ENCODE data around the gene MVB12A. TPM values are rescaled to one million over a fixed set of nuclear protein-coding genes. Genes with fewer than 3 reads are reported as not detected.

Gene MVB12A
- total and polyA plus RNA-seq, 2 donors (not counting 3 experiments of a cell fraction or from before 2014, with no cell fraction given), result 63.3 to 88.8 TPM

DNA sequence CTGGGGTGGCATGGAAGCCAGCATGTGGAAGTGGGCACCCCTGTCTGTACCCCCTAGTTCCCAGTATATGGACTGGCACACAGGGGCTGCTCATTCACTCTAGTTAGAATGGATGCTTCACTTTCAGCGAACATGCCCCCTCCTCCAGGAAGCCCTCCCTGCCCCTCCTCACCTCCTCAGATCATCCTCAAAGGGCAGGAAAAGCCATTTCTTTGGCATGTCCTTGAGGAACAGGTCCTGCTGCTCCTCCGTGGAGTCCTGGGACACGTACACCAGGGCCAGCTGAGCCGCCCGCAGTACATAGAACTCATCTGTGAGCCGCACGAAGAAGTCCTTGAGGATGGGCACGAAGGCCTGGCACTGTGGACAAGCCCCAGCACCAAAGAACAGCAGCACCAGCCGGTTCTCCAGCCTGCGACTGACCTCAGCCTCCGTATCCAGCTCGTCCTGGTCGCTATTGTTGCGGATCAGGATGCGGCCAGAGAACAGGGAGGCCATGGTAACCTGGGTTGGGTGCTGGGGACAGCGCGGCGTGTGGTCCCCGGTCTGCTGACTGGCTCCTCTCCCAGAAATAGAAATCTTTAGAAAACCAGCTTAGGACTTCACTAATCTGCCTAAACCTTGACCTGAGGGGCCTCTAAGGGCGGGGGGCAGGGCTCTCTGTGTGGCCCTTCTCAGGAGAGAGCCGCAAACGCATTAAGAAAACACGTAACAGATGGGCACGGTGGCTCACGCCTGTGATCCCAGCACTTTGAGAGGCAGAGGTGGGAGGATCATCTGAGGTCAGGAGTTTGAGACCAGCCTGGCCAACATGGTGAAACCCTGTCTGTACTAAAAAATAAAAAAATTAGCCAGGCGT lies 40.8 kb downstream of the MVB12A start, which contains the start of gene NXNL1:
NXNL1 (minus strand) TSS at position 555 of the 859 bp plus-strand sequence; CDS start at position 498, 57 bp downstream.
- intact Hi-C loops (cut with micrococcal nuclease), result no loop called here
- H2AFZ ChIP-seq (ENCODE audit: low read depth, low read length), result no peak within 1 kb of the TSS
- CTCF ChIA-PET, result interaction anchor here (1.0 kb wide), 1 partner anchor 8 kb away, joined by 3 read pairs; no protein-coding TSS in a partner anchor

GRCh38 chr19:17466487-17466850 lies 46.6 kb downstream of the MVB12A start:
- Histone ChIP-seq H3K4me2 (ENCODE audit: insufficient read depth, low read length) (no peak overlapping the region), H3K9ac (replicated peaks; ENCODE audit: extremely low read depth, insufficient read depth, low read length) (no peak overlapping the region), H2AFZ (ENCODE audit: low read depth, low read length) (no peak overlapping the region), H3K4me1 (ENCODE audit: control insufficient read depth, extremely low read depth, insufficient read depth, low read length) (peaks cover 11% of the 10 kb centered on the region), H3K27ac (ENCODE audit: insufficient read depth, low read depth, low read length) (no peak overlapping the region), H3K79me2 (ENCODE audit: control insufficient read depth, insufficient read depth, low read length) (no peaks in the 10 kb centered on the region), H3K27me3 (ENCODE audit: control insufficient read depth in 2 of 2, insufficient read depth in 2 of 2, low read length in 2 of 2) (no peaks in the 10 kb centered on the region), H3K9me1 (replicated peaks; ENCODE audit: control insufficient read depth, extremely low read depth, insufficient read depth, low read length) (no peaks in the 10 kb centered on the region), H3K36me3 (ENCODE audit: control insufficient read depth in 2 of 2, extremely low read depth in 1 of 2, insufficient read depth in 2 of 2, low read length in 2 of 2) (no peaks in the 10 kb centered on the region), H4K20me1 (replicated peaks; ENCODE audit: control insufficient read depth, extremely low read depth, insufficient read depth, low read length) (no peaks in the 10 kb centered on the region), H3K4me3 (replicated peaks in 1 of 3; ENCODE audit: insufficient read depth in 1 of 3, low read depth in 1 of 3, low read length in 3 of 3) (no peak overlapping the region), H3K9me3 (replicated peaks; ENCODE audit: control insufficient read depth, insufficient read depth, low read length) (no peaks in the 10 kb centered on the region)
- POLR2A ChIA-PET, result no interaction called here
- CTCF ChIA-PET, result interaction anchor here (0.6 to 2.9 kb wide), 18 partner anchors 13 to 393 kb away, joined by 3 to 23 read pairs (median 5); partner anchors contain the start of genes BST2, CCDC194, MVB12A and PGLS
- FAIRE-seq (no peak), DNase-seq (ENCODE audit: low read depth, low spot score) (no peak)
- intact Hi-C loops (cut with micrococcal nuclease), result loop anchor here (1.0 kb wide), 3 partner anchors 13 to 120 kb away; no protein-coding TSS in a partner anchor
- BruUV-seq (replicated peaks), result no TSS peak
- dilution Hi-C loops (cut with MboI; ENCODE audit: extremely low pct_ligation_motif_present, low sequenced_read_pairs), result no loop called here
- no peak for TF ChIP-seq JUN (IDR thresholded peaks at IDR 0.05; ENCODE audit: borderline replicate concordance, insufficient read depth, insufficient read length, low read depth)
- TF ChIP-seq MYC (IDR thresholded peaks at IDR 0.05; ENCODE audit: low read depth, low read length), result no peak
- no peak for TF ChIP-seq POLR2A (IDR thresholded peaks at IDR 0.05; ENCODE audit: low read depth, low read length)
- no peak for TF ChIP-seq EZH2 (IDR thresholded peaks at IDR 0.05; ENCODE audit: borderline replicate concordance, low read depth, low read length, severe bottlenecking)
- TF ChIP-seq, protein P1, sequence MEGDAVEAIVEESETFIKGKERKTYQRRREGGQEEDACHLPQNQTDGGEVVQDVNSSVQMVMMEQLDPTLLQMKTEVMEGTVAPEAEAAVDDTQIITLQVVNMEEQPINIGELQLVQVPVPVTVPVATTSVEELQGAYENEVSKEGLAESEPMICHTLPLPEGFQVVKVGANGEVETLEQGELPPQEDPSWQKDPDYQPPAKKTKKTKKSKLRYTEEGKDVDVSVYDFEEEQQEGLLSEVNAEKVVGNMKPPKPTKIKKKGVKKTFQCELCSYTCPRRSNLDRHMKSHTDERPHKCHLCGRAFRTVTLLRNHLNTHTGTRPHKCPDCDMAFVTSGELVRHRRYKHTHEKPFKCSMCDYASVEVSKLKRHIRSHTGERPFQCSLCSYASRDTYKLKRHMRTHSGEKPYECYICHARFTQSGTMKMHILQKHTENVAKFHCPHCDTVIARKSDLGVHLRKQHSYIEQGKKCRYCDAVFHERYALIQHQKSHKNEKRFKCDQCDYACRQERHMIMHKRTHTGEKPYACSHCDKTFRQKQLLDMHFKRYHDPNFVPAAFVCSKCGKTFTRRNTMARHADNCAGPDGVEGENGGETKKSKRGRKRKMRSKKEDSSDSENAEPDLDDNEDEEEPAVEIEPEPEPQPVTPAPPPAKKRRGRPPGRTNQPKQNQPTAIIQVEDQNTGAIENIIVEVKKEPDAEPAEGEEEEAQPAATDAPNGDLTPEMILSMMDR (IDR thresholded peaks at IDR 0.05; ENCODE audit: extremely low read depth in 1 of 2, insufficient read depth in 1 of 2, low read depth in 1 of 2, low read length in 2 of 2), result no peak
- no peak for TF ChIP-seq POLR2AphosphoS5 (IDR thresholded peaks at IDR 0.05; ENCODE audit: insufficient read depth, low read depth, low read length)

More for the DNA sequence above, 40.8 kb downstream of the MVB12A start, which contains the start of gene NXNL1:
- Histone ChIP-seq H3K9ac (replicated peaks; ENCODE audit: extremely low read depth, insufficient read depth, low read length) (no peak within 1 kb of the TSS), H3K4me1 (ENCODE audit: control insufficient read depth, extremely low read depth, insufficient read depth, low read length) (no peaks in the 10 kb centered on the region), H3K9me1 (replicated peaks; ENCODE audit: control insufficient read depth, extremely low read depth, insufficient read depth, low read length) (no peaks in the 10 kb centered on the region), H3K4me2 (ENCODE audit: insufficient read depth, low read length) (no peak within 1 kb of the TSS), H3K27me3 (ENCODE audit: control insufficient read depth in 2 of 2, insufficient read depth in 2 of 2, low read length in 2 of 2) (peaks cover 11 to 14% of the 10 kb centered on the region in 2 experiments), H4K20me1 (replicated peaks; ENCODE audit: control insufficient read depth, extremely low read depth, insufficient read depth, low read length) (no peaks in the 10 kb centered on the region), H3K4me3 (replicated peaks in 1 of 3; ENCODE audit: insufficient read depth in 1 of 3, low read depth in 1 of 3, low read length in 3 of 3) (no peak within 1 kb of the TSS), H3K27ac (ENCODE audit: insufficient read depth, low read depth, low read length) (no peak within 1 kb of the TSS), H3K9me3 (replicated peaks; ENCODE audit: control insufficient read depth, insufficient read depth, low read length) (no peaks in the 10 kb centered on the region), H3K79me2 (ENCODE audit: control insufficient read depth, insufficient read depth, low read length) (no peaks in the 10 kb centered on the region), H3K36me3 (ENCODE audit: control insufficient read depth in 2 of 2, extremely low read depth in 1 of 2, insufficient read depth in 2 of 2, low read length in 2 of 2) (no peaks in the 10 kb centered on the region)
- POLR2A ChIA-PET, result interaction anchor here (0.6 kb wide), 1 partner anchor 33 kb away, joined by 6 read pairs; no protein-coding TSS in a partner anchor
- dilution Hi-C loops (cut with MboI; ENCODE audit: extremely low pct_ligation_motif_present, low sequenced_read_pairs), result no loop called here
- TF ChIP-seq, protein P2, sequence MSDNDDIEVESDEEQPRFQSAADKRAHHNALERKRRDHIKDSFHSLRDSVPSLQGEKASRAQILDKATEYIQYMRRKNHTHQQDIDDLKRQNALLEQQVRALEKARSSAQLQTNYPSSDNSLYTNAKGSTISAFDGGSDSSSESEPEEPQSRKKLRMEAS (IDR thresholded peaks at IDR 0.05; ENCODE audit: insufficient read depth, insufficient read length), result no peak
- TF ChIP-seq FOS (IDR thresholded peaks at IDR 0.05; ENCODE audit: borderline replicate concordance, insufficient read depth, low read length), result no peak
- BruUV-seq (replicated peaks), result no TSS peak
- DNase-seq (ENCODE audit: low read depth, low spot score) (no peak), FAIRE-seq (no peak)
